GM12878 (cell line): Measurements from ENCODE around the gene EFNA2. TPM values are rescaled to one million over a fixed set of nuclear protein-coding genes. Genes with fewer than 3 reads are reported as not detected.

Experiments
- ATAC-seq: fragments of 200-7000 bp; cut with Tn5 transposase; 3 replicates; pipeline ENCODE4 v1.9.1; 2020; ENCODE audit warnings: mild to moderate bottlenecking, moderate library complexity
- BruUV-seq: library from RNA; stranded (reverse); fragments of 400-500 nt; replicated peaks from 2 replicates; lab custom pipeline; 2021; lab: Mats Ljungman, UMichigan
- CTCF ChIA-PET: fragments of 300-600 bp; sonication (Branson Sonifier 250); formaldehyde crosslinking; extraction: SDS; loops from one replicate; lab custom pipeline; 2021; ENCODE audit warnings: inconsistent platforms; lab: Yijun Ruan, JAX
- POLR2A ChIA-PET: fragments of 350-600 bp; formaldehyde crosslinking; extraction: SDS; loops from one replicate; lab custom pipeline; 2021; ENCODE audit warnings: inconsistent platforms; lab: Charles Lee
- RAD21 ChIA-PET: fragments of 300-600 bp; sonication (Branson Sonifier 250); formaldehyde crosslinking; loops from one replicate; lab custom pipeline; 2023; ENCODE audit warnings: antibody characterized with exemption; ENCODE audit not compliant: unreplicated experiment; lab: Charles Lee
- SMC1A ChIA-PET: fragments of 300-600 bp; sonication (Branson Sonifier 250); formaldehyde crosslinking; loops from one replicate; lab custom pipeline; 2023; ENCODE audit not compliant: unreplicated experiment, uncharacterized antibody; lab: Charles Lee
- DNase-seq: peaks from one replicate; pipeline ENCODE4 v3.0.0-alpha.2; 2011; ENCODE audit warnings: low read depth, low spot score
- FAIRE-seq: peaks from 3 replicates; lab custom pipeline; 2011; peaks lifted over from hg19 to GRCh38; lab: Jason Lieb, UNC
- H2AFZ ChIP-seq: 2 replicates; pipeline ENCODE4 v1.6.0; 2011; ENCODE audit warnings: low read depth, low read length, control low read depth; ENCODE audit not compliant: control insufficient read depth
- H3K27ac ChIP-seq: 2 replicates; pipeline ENCODE4 v1.5.1; 2011; ENCODE audit warnings: control low read depth; ENCODE audit not compliant: control insufficient read depth, insufficient read depth
- H3K27me3 ChIP-seq, 2 experiments: replicated peaks in 1 of 2; 2 replicates each; pipeline versions ENCODE4 v1.6.0 to v1.6.1; 2011; ENCODE audit warnings: low read length in 1 of 2; ENCODE audit not compliant: control insufficient read depth in 2 of 2, insufficient read depth in 2 of 2
- H3K36me3 ChIP-seq, 2 experiments: 2 replicates each; pipeline ENCODE4 v1.5.1; 2011; ENCODE audit warnings: low read length in 1 of 2; ENCODE audit not compliant: control insufficient read depth in 2 of 2, insufficient read depth in 2 of 2
- H3K4me1 ChIP-seq: 2 replicates; pipeline ENCODE4 v1.6.1; 2011; ENCODE audit warnings: mild to moderate bottlenecking, low read length, moderate library complexity, mixed read lengths; ENCODE audit not compliant: control insufficient read depth, insufficient read depth
- H3K4me2 ChIP-seq: 2 replicates; pipeline ENCODE4 v1.6.0; 2011; ENCODE audit warnings: control low read depth; ENCODE audit not compliant: control insufficient read depth, insufficient read depth
- H3K4me3 ChIP-seq: fragments of 200-600 bp; sonication (generic); 2 replicates; pipeline ENCODE4 v1.5.1; 2016
- H3K79me2 ChIP-seq: 2 replicates; pipeline ENCODE4 v1.6.0; 2011; ENCODE audit warnings: low read length; ENCODE audit not compliant: control insufficient read depth, insufficient read depth
- H3K9ac ChIP-seq: 2 replicates; pipeline ENCODE4 v1.8.0; 2011; ENCODE audit warnings: low read length, control low read depth, mixed read lengths; ENCODE audit not compliant: control insufficient read depth, insufficient read depth
- H3K9me3 ChIP-seq: replicated peaks from 3 replicates; pipeline ENCODE4 v1.5.1; 2011; ENCODE audit warnings: mild to moderate bottlenecking, low read length; ENCODE audit not compliant: control insufficient read depth, insufficient read depth
- H4K20me1 ChIP-seq: 2 replicates; pipeline ENCODE4 v1.6.0; 2011; ENCODE audit not compliant: control insufficient read depth, insufficient read depth
- BACH1 ChIP-seq: fragments of 450-650 bp; IDR thresholded peaks from 2 replicates; pipeline ENCODE4 v1.6.1; 2017; ENCODE audit warnings: mild to moderate bottlenecking, borderline replicate concordance
- POLR2A ChIP-seq: IDR thresholded peaks from 2 replicates; pipeline ENCODE4 v1.6.1; 2011; ENCODE audit warnings: low read depth, mild to moderate bottlenecking, low read length
- POLR2AphosphoS2 ChIP-seq: IDR thresholded peaks from 2 replicates; pipeline ENCODE4 v1.6.1; 2011; ENCODE audit warnings: low read depth, mild to moderate bottlenecking, low read length, improper control_type of control experiment, moderate library complexity
- POLR2AphosphoS5 ChIP-seq: IDR thresholded peaks from 2 replicates; pipeline ENCODE4 v1.6.1; 2011; ENCODE audit warnings: mild to moderate bottlenecking, low read length, inconsistent platforms
- SMARCA5 ChIP-seq: fragments of 450-650 bp; IDR thresholded peaks from 2 replicates; pipeline ENCODE4 v1.6.1; 2017; ENCODE audit warnings: mild to moderate bottlenecking
- WGBS: methylation state at CpG from one replicate; pipeline ENCODE4 v1.1.6; 2016; ENCODE audit warnings: low lambda C conversion rate; ENCODE audit not compliant: insufficient replicate concordance, insufficient coverage; ENCODE audit errors: missing lambda C conversion rate; 5-methylcytosine and 5-hydroxymethylcytosine counted together
- in situ Hi-C: fragments of 300-500 bp; cut with MboI; formaldehyde crosslinking; loops from 9 replicates; pipeline ENCODE4 v1.14.3; 2018; ENCODE audit warnings: mixed read lengths
- intact Hi-C: fragments of 100-400 bp; cut with micrococcal nuclease; formaldehyde crosslinking; loops from one replicate; pipeline ENCODE4 v1.14.2; 2022; ENCODE audit not compliant: unreplicated experiment
- polyA plus RNA-seq, 11 experiments: library from polyadenylated mRNA; depleted of rRNA in 4 of 11; unstranded in 6 of 11; stranded (reverse) in 5 of 11; fragments of >200 nt; fragmentation: Nextera tagmentation in 4 of 11; fragmentation: Illumina TruSeq in 1 of 11; extraction: Ambion mirVana in 4 of 11; extraction: Trizol in 1 of 11; gene quantifications; 1 replicate in 1 of 11; 2 replicates in 10 of 11; pipeline versions ENCODE4 v1.2.1 to v1.2.3, GENCODE V29; 2011 to 2016; ENCODE audit warnings: inconsistent platforms in 2 of 11, missing spikeins in 2 of 11, low read depth in 1 of 11
- total RNA-seq, 4 experiments: library from RNA; depleted of rRNA in 3 of 4; stranded (reverse); fragments of >200 nt in 3 of 4; fragmentation: Illumina TruSeq in 1 of 4; extraction: Trizol in 1 of 4; gene quantifications; 2 replicates each; pipeline versions ENCODE4 v1.2.1 to v1.2.3, GENCODE V29; 2013 to 2021
- TF ChIP-seq, protein P1 (sequence below): IDR thresholded peaks from 2 replicates; pipeline ENCODE4 v1.6.1; 2011; ENCODE audit warnings: borderline replicate concordance, low read depth, mild to moderate bottlenecking, moderate library complexity, low read length; ENCODE audit not compliant: insufficient read depth, poor library complexity, severe bottlenecking

EFNA2 gene
- total and polyA plus RNA-seq, 10 of the 15 experiments (the other 5 are each of a cell fraction or from before 2014, with no cell fraction given) = not detected

DNA sequence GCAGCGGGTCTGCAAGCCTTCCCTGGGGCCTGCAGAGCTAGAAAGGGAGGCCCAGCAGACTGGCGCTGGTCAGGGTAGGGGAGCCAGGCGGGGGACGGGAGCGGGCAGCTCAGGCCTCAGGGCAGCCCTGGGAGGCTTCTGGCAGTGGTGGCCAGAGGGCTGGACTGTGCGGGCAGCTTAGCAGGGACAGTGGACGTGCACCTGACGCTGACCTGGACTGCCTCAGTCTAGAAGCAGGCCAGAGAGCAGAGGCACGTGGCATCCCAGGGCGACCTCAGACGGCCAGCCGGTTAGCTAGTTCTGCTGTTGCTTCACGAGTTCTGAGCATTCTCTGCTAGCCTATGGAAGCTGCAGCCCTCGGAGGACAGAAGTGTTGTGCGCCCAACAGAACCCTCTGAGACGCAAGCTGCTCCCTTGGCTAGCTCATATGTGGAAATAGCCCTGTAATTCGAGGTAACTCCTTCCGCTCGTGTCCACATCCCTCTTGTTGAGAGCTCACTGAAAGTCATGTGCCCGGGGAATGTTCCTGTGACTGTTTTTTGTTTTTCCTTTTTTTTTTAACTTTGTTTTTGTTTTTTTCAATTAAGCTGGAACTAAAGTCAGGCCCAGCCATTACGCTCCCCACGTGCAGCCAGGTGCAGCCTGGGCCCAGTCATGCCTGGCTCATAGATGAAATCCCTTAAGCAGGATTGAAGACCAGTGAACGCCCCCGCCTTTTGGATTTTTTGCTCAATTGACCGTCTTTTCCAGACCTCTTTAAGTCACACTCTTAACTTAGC, 12.2 kb upstream of the EFNA2 start:
- H3K36me3 ChIP-seq = peaks cover 34 to 40% of the 10 kb centered on the region in 2 experiments
- CTCF ChIA-PET = interaction anchor here (0.6 to 4.0 kb wide), 3 partner anchors 29 to 135 kb away, joined by 3 to 32 read pairs (median 6); no protein-coding TSS in a partner anchor
- BruUV-seq = no TSS peak
- no peaks in the 10 kb centered on the region; the same call in 1 of the 2 replicates for H4K20me1 ChIP-seq
- H3K4me2 ChIP-seq = peak overlapping the region; percentile 85; the same call in 1 of the 2 replicates
- H3K4me3 ChIP-seq = no peak overlapping the region
- H3K79me2 ChIP-seq = peaks cover 70% of the 10 kb centered on the region
- WGBS = 95% methylated on average over 23 of the region's 25 CpGs
- no peak overlapping the region for H2AFZ ChIP-seq
- H3K9me3 ChIP-seq = no peaks in the 10 kb centered on the region
- H3K27me3 ChIP-seq = no peaks in the 10 kb centered on the region
- ATAC-seq = no peak
- POLR2A ChIA-PET = interaction anchor here (0.6 to 1.7 kb wide), 4 partner anchors 10 to 30 kb away, joined by 3 to 8 read pairs (median 4); no protein-coding TSS in a partner anchor
- RAD21 ChIA-PET = interaction anchor here (3.9 kb wide), 1 partner anchor 29 kb away, joined by 29 read pairs; no protein-coding TSS in a partner anchor
- FAIRE-seq = no peak
- SMC1A ChIA-PET = interaction anchor here (0.9 kb wide), 1 partner anchor 29 kb away, joined by 4 read pairs; no protein-coding TSS in a partner anchor
- in situ Hi-C loops = no loop called here
- no peak overlapping the region for H3K27ac ChIP-seq
- intact Hi-C loops = no loop called here
- DNase-seq = no peak
- H3K4me1 ChIP-seq = peaks cover 30% of the 10 kb centered on the region
- no peak overlapping the region; the same call in 1 of the 2 replicates for H3K9ac ChIP-seq
- TF ChIP-seq POLR2AphosphoS5 (peak; percentile 75), SMARCA5 (no peak), BACH1 (peak; percentile 65; the same call in 1 of the 2 replicates), POLR2AphosphoS2 (peak; percentile 29; the same call in 1 of the 2 replicates), POLR2A (peak; percentile 77)
- TF ChIP-seq, protein P1, sequence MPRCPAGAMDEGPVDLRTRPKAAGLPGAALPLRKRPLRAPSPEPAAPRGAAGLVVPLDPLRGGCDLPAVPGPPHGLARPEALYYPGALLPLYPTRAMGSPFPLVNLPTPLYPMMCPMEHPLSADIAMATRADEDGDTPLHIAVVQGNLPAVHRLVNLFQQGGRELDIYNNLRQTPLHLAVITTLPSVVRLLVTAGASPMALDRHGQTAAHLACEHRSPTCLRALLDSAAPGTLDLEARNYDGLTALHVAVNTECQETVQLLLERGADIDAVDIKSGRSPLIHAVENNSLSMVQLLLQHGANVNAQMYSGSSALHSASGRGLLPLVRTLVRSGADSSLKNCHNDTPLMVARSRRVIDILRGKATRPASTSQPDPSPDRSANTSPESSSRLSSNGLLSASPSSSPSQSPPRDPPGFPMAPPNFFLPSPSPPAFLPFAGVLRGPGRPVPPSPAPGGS = no peak
